PC-9 (cell line): ENCODE results near the gene MXRA7. TPM values are rescaled to one million over a fixed set of nuclear protein-coding genes. Genes with fewer than 3 reads are reported as not detected.

Experiments used
- BruUV-seq: library from RNA; stranded (reverse); fragments of 400-500 nt; replicated peaks from 2 replicates; lab custom pipeline; 2021; lab: Mats Ljungman, UMichigan
- CTCF ChIA-PET: fragments of 300-600 bp; sonication (Branson Sonifier 250); formaldehyde crosslinking; loops from one replicate; lab custom pipeline; 2022; ENCODE audit warnings: antibody characterized with exemption; lab: Charles Lee
- POLR2A ChIA-PET: fragments of 300-600 bp; sonication (Branson Sonifier 250); formaldehyde crosslinking; loops from one replicate; lab custom pipeline; 2022; ENCODE audit warnings: antibody characterized with exemption; ENCODE audit not compliant: unreplicated experiment; lab: Charles Lee
- DNase-seq, 2 experiments: peaks; one replicate each; pipeline versions ENCODE4 v3.0.0 to v3.0.0-alpha.2; 2015 to 2022; ENCODE audit warnings: mixed read lengths in 1 of 2
- H2AFZ ChIP-seq: fragments of 200-600 bp; sonication (generic); 2 replicates; pipeline ENCODE4 v1.8.1; 2017; ENCODE audit warnings: antibody characterized with exemption
- H3F3A ChIP-seq: fragments of 200-600 bp; sonication (generic); 2 replicates; pipeline ENCODE4 v1.8.1; 2017; ENCODE audit warnings: antibody characterized with exemption, mild to moderate bottlenecking, low read depth; ENCODE audit not compliant: insufficient read depth
- H3K27ac ChIP-seq: fragments of 200-600 bp; sonication (generic); 2 replicates; pipeline ENCODE4 v1.6.1; 2016; ENCODE audit warnings: mixed run types
- H3K27me3 ChIP-seq: fragments of 200-600 bp; sonication (generic); 2 replicates; pipeline ENCODE4 v1.6.1; 2016; ENCODE audit warnings: low read depth, mixed run types; ENCODE audit not compliant: insufficient read depth
- H3K36me3 ChIP-seq: fragments of 200-600 bp; sonication (generic); 2 replicates; pipeline ENCODE4 v1.6.1; 2016; ENCODE audit warnings: low read depth, mixed run types
- H3K4me1 ChIP-seq: fragments of 200-600 bp; sonication (generic); replicated peaks from 2 replicates; pipeline ENCODE4 v1.6.1; 2016; ENCODE audit warnings: mixed run types; ENCODE audit not compliant: insufficient read depth
- H3K4me2 ChIP-seq: fragments of 200-600 bp; sonication (generic); 2 replicates; pipeline ENCODE4 v1.6.1; 2017; ENCODE audit warnings: mixed run types
- H3K4me3 ChIP-seq: fragments of 200-600 bp; sonication (generic); 2 replicates; pipeline ENCODE4 v1.6.1; 2016; ENCODE audit warnings: mixed run types
- H3K79me2 ChIP-seq: fragments of 200-600 bp; sonication (generic); 2 replicates; pipeline ENCODE4 v1.6.1; 2017; ENCODE audit warnings: low read depth, mixed run types
- H3K9me2 ChIP-seq: fragments of 200-600 bp; sonication (generic); 2 replicates; pipeline ENCODE4 v1.8.1; 2017; ENCODE audit warnings: mild to moderate bottlenecking; ENCODE audit not compliant: insufficient read depth
- H3K9me3 ChIP-seq: fragments of 200-600 bp; sonication (generic); 2 replicates; pipeline ENCODE4 v1.8.1; 2016; ENCODE audit warnings: low read depth; ENCODE audit not compliant: insufficient read depth
- H4K20me1 ChIP-seq: fragments of 200-600 bp; sonication (generic); 2 replicates; pipeline ENCODE4 v1.8.1; 2017; ENCODE audit not compliant: insufficient read depth
- CTCF ChIP-seq: fragments of 200-600 bp; sonication (generic); conservative IDR thresholded peaks from 2 replicates; pipeline ENCODE4 v1.6.1; 2017; ENCODE audit warnings: mixed run types, antibody characterized with exemption, mild to moderate bottlenecking, moderate library complexity
- EZH2 ChIP-seq: fragments of 200-600 bp; sonication (generic); IDR thresholded peaks from 2 replicates; pipeline ENCODE4 v1.8.0; 2017; ENCODE audit warnings: antibody characterized with exemption, low read depth
- intact Hi-C: fragments of 100-400 bp; cut with micrococcal nuclease; formaldehyde crosslinking; loops from one replicate; pipeline ENCODE4 v1.10.0; 2022; ENCODE audit not compliant: unreplicated experiment
- total RNA-seq: library from RNA; stranded (reverse); gene quantifications from 2 replicates; pipeline ENCODE4 v1.2.3, GENCODE V29; 2021

The MXRA7 gene
- total RNA-seq, 1 experiment from 2014 or later = 5.5 TPM

- H3K4me3 ChIP-seq = peak overlapping the region; percentile 92
- H3K4me2 ChIP-seq = peak overlapping the region; percentile 95
- CTCF ChIA-PET = no interaction called here
- H3K9me2 ChIP-seq = no peaks in the 10 kb centered on the region
- POLR2A ChIA-PET = interaction anchor here (0.6 kb wide), 1 partner anchor 858 kb away, joined by 5 read pairs; no protein-coding TSS in a partner anchor
- H3K27me3 ChIP-seq = no peaks in the 10 kb centered on the region
- H3K27ac ChIP-seq = peak overlapping the region; percentile 90
- peaks cover 36% of the 10 kb centered on the region for H3K36me3 ChIP-seq
- no peaks in the 10 kb centered on the region for H3K9me3 ChIP-seq
- no TSS peak for BruUV-seq
- peaks cover 84% of the 10 kb centered on the region for H3K79me2 ChIP-seq
- no peak for TF ChIP-seq EZH2
- no peak for TF ChIP-seq CTCF
- peaks cover 60% of the 10 kb centered on the region for H3F3A ChIP-seq
- intact Hi-C loops = loop anchor here (10.0 kb wide), 1 partner anchor 1581 kb away; no protein-coding TSS in a partner anchor
- H4K20me1 ChIP-seq = peaks cover 38% of the 10 kb centered on the region
- no peak for DNase-seq
- H3K4me1 ChIP-seq = peaks cover 27% of the 10 kb centered on the region
- H2AFZ ChIP-seq = no peak overlapping the region
These were observed 23.5 kb upstream of the MXRA7 start for GRCh38 chr17:76734080-76734840.

- Histone ChIP-seq H4K20me1 (peaks cover 38% of the 10 kb centered on the region), H3K36me3 (peaks cover 36% of the 10 kb centered on the region), H3K9me2 (no peaks in the 10 kb centered on the region), H2AFZ (no peak overlapping the region), H3K4me2 (peak overlapping the region; percentile 95), H3K4me3 (peak overlapping the region; percentile 92; the same call in 1 of the 2 replicates), H3K27ac (peak overlapping the region; percentile 43), H3K27me3 (no peaks in the 10 kb centered on the region), H3F3A (peaks cover 62% of the 10 kb centered on the region), H3K9me3 (no peaks in the 10 kb centered on the region), H3K79me2 (peaks cover 84% of the 10 kb centered on the region), H3K4me1 (peaks cover 20% of the 10 kb centered on the region)
- no peak for TF ChIP-seq CTCF
- TF ChIP-seq EZH2 = no peak
- no peak for DNase-seq
- intact Hi-C loops = loop anchor here (10.0 kb wide), 1 partner anchor 1581 kb away; no protein-coding TSS in a partner anchor
- ChIA-PET POLR2A (interaction anchor here (0.6 kb wide), 1 partner anchor 858 kb away, joined by 5 read pairs; no protein-coding TSS in a partner anchor), CTCF (no interaction called here)
- no TSS peak for BruUV-seq
These were observed 22.8 kb upstream of the MXRA7 start for GRCh38 chr17:76733618-76733957.

GRCh38 chr17:76732734-76733617 is 22.2 kb upstream of the MXRA7 start:
- peaks cover 36% of the 10 kb centered on the region for H3K36me3 ChIP-seq

More at GRCh38 chr17:76732734-76733617, 22.2 kb upstream of the MXRA7 start:
- Histone ChIP-seq H3K4me3 (no peak overlapping the region; the same call in 1 of the 2 replicates), H3K27me3 (no peaks in the 10 kb centered on the region), H3K4me1 (peaks cover 19% of the 10 kb centered on the region), H3K9me3 (no peaks in the 10 kb centered on the region), H3K9me2 (no peaks in the 10 kb centered on the region), H2AFZ (no peak overlapping the region), H3K27ac (0 out of 2 replicates have a peak overlapping the region, but pooled peaks have one; percentile 43), H3K4me2 (peak overlapping the region; percentile 95), H3K79me2 (peaks cover 84% of the 10 kb centered on the region), H4K20me1 (peaks cover 39% of the 10 kb centered on the region), H3F3A (peaks cover 59% of the 10 kb centered on the region)
- intact Hi-C loops = loop anchor here (10.0 kb wide), 1 partner anchor 1582 kb away; no protein-coding TSS in a partner anchor
- POLR2A ChIA-PET = interaction anchor here (0.6 to 0.7 kb wide), 2 partner anchors 147 to 677 kb away, joined by 6 to 8 read pairs; no protein-coding TSS in a partner anchor
- CTCF ChIA-PET = no interaction called here
- BruUV-seq = no TSS peak
- TF ChIP-seq EZH2 (no peak), CTCF (no peak)
- DNase-seq = no peak
